Astrocyte of the cerebellum (primary cell): ENCODE data around the gene GABRG3.

Source experiments
- DNase-seq: peaks from one replicate; pipeline ENCODE4 v3.0.0-alpha.2; 2011; ENCODE audit warnings: low read depth
- H3K4me3 ChIP-seq: 2 replicates; pipeline ENCODE4 v1.5.1; 2011; ENCODE audit warnings: mild to moderate bottlenecking, low read depth, low read length, moderate library complexity
- in situ Hi-C: cut with HindIII; loops from 2 replicates; pipeline ENCODE4 v1.10.0; 2017; ENCODE audit warnings: low sequenced_read_pairs
- TF ChIP-seq, protein P1 (sequence below): IDR thresholded peaks from 2 replicates; pipeline ENCODE4 v1.5.1; 2012; ENCODE audit warnings: low read length, low read depth, moderate library complexity, mild to moderate bottlenecking; ENCODE audit errors: missing control alignments

Gene GABRG3

GRCh38 chr15:26935322-26935721 is 35.7 kb upstream of the GABRG3 start:
- no peak overlapping the region for H3K4me3 ChIP-seq
- in situ Hi-C loops, result no loop called here
- DNase-seq, result no peak
- TF ChIP-seq, protein P1, sequence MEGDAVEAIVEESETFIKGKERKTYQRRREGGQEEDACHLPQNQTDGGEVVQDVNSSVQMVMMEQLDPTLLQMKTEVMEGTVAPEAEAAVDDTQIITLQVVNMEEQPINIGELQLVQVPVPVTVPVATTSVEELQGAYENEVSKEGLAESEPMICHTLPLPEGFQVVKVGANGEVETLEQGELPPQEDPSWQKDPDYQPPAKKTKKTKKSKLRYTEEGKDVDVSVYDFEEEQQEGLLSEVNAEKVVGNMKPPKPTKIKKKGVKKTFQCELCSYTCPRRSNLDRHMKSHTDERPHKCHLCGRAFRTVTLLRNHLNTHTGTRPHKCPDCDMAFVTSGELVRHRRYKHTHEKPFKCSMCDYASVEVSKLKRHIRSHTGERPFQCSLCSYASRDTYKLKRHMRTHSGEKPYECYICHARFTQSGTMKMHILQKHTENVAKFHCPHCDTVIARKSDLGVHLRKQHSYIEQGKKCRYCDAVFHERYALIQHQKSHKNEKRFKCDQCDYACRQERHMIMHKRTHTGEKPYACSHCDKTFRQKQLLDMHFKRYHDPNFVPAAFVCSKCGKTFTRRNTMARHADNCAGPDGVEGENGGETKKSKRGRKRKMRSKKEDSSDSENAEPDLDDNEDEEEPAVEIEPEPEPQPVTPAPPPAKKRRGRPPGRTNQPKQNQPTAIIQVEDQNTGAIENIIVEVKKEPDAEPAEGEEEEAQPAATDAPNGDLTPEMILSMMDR, result no peak

GRCh38 chr15:26936502-26936901 is 34.5 kb upstream of the GABRG3 start:
- H3K4me3 ChIP-seq, result no peak overlapping the region
- no peak for DNase-seq
- in situ Hi-C loops, result no loop called here
- TF ChIP-seq, protein P1, result no peak

GRCh38 chr15:26937134-26937533 is 33.8 kb upstream of the GABRG3 start:
- no peak overlapping the region for H3K4me3 ChIP-seq
- no peak for DNase-seq
- TF ChIP-seq, protein P1, result no peak
- in situ Hi-C loops, result no loop called here

- no peak overlapping the region for H3K4me3 ChIP-seq
- in situ Hi-C loops, result no loop called here
- TF ChIP-seq, protein P1, result no peak
- no peak for DNase-seq
Measured at GRCh38 chr15:26939398-26939797, 31.6 kb upstream of the GABRG3 start.

DNA sequence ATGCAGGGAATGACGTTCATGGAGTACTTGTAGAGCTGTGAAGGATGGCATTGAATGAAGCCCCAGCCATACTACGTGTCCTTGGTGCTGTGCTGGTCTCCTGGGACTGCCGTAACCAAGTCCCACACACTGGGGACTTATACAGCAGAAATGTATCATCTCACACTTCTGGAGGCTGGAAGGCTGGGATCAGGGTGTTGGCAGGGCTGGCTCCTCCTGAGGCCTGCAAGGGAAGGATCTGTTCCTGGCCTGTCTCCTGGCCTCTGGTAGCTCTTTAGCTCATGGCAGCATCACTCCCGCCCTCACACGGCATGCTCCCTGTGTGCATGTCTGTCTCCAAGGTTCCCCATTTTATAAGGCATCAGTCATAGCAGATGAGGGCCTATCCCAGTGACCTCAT is 29.5 kb upstream of the GABRG3 start:
- no peak for DNase-seq
- TF ChIP-seq, protein P1, result no peak
- no peak overlapping the region for H3K4me3 ChIP-seq
- in situ Hi-C loops, result no loop called here

DNA sequence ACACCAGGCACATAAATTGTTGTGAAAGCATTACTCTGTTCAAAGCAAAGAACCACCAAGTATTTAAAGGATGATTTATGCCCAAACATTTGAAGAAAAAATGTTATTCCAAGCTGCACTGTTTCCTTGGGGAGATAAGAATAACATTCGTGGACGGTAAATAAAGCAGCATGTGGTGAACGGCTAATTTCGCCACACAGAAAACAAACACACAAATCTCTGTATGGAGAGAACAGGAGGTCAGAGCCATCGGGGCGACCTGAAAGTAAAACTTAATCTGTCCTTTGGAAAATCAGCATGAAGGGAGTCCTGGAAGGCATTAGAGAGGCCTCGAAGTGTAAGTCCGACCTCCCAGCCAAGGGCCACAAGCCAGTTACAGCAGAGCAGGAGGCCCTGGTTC is 27.1 kb upstream of the GABRG3 start:
- in situ Hi-C loops, result no loop called here

DNA sequence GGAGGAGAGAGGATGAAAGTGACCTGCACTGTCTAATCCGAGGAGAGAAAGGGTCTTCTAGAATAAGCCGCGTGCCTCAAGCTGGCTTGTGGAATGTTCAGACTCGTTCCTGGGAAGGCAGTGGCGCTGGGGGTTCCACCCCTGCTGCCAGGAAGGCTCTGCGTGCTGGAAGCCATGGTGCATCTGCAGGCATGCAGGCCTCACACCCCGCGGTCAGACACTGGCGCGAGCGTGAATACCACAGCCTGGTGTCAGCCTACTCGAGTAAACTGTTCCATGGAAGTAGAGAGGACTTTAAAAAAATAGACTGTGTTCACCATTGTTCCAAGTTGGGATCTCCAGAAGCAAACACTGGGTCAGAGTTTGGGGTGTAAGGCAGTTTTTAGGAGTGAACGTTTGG is 25.9 kb upstream of the GABRG3 start:
- no peak for DNase-seq

More for the DNA sequence above, 27.1 kb upstream of the GABRG3 start:
- TF ChIP-seq, protein P1, result no peak
- no peak for DNase-seq
- no peak overlapping the region for H3K4me3 ChIP-seq

More for the DNA sequence above, 25.9 kb upstream of the GABRG3 start:
- in situ Hi-C loops, result no loop called here
- TF ChIP-seq, protein P1, result no peak
- H3K4me3 ChIP-seq, result no peak overlapping the region
